Activated CD8-positive, alpha-beta memory T cell treated with anti-CD3 and anti-CD28 coated beads for 1 hour (primary cell): Measurements from ENCODE around the gene BORA.
"Not testable (repeated sequence)": the region's sequence is repeated elsewhere in the genome, so short reads cannot be mapped to it uniquely, and the experiment has no call there.

Experiments used
- DNase-seq, 2 donors: peaks; one replicate each; pipeline ENCODE4 v3.0.0-alpha.2; 2020; ENCODE audit warnings: low read depth in 1 of 2; ENCODE audit errors: extremely low read depth in 1 of 2

The BORA gene

DNA sequence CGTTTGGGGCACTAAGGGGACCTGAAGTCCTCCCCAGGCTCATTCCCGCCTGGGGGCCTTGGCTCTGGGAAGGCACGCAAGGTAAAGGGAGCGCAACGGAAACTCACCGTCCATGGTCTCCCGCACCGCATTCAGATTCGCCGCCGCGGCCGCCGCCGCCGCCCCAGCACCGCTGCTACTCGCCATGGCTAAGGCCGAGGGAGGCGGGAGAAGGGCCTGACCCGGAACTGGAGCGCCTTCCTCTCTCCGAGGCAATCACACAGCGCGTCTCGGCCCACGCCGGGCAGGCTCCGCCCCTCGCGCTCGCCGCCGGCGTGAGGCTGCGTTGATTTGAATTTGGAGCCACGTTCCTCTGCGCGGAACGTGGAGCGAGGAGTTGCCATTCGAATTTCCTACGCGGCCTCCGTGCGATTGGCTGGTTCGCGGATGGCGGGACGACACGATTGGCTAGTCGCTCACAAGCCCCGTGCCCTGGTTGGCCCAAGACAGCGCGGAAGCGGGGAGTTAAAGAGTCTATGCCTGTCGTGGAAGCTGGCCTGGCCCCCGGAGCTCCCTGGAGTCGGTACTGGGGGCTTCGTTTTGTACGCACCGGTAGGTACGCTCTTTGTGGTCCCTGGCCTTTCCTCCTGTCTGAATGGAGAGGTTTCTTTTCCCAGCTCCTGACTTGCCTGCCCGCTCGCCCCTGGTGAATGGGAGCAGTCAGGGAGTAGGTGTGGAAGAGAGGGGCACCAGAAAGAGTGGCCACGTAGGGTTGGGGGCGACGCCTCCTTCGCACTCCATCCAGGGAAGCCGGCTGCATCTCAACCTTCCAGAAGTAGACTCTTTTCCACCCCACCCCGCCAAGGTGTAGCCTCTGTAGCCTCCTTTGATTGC lies at the start of gene BORA, which contains the start of gene MZT1:
Gene BORA, plus strand, starts transcription at position 507 of the 873 bp plus-strand sequence. CDS start 1,018 bp downstream, outside the sequence.
Gene MZT1, minus strand, starts transcription at position 213 of the 873 bp plus-strand sequence. Its CDS starts 27 bp downstream, at position 186.
- peak; percentile 83 for DNase-seq

DNA sequence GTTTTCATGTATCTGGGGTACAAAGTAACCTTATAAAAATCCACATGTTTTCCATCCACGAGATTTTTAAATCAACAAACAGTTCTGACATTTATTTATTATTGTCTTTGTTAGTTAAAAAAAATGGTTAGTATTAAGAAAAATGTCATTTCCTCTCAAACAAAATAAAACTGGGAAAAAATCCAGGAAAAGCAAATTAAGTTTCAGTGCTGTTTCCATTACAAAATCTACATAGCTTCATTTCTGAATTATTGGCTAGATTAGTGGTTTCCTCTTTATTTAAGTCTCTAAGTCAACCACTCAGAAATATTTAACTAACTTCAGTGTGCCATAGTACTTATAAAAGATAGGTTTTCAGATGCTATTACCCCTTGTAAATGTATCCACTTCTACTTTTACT lies 49.4 kb upstream of the BORA start:
- DNase-seq = no peak

DNA sequence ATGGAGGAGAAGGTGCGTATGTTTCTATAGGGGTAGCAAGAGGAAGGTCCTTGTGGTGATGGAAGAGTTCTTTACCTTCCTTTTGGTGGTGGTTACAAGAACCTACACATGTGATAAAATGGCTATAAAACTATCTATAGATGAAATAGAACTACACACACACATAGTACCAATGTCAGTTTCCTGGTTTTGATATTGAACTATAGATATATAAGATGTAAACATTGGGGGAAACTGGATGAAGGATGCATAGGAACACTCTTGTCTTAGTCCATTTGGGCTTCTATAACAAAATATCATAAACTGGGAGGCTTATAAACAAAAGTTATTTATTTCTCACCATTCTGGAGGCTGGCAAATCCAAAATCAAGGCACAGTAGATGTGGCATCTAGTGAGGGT lies 47.4 kb upstream of the BORA start:
- DNase-seq = no peak

DNA sequence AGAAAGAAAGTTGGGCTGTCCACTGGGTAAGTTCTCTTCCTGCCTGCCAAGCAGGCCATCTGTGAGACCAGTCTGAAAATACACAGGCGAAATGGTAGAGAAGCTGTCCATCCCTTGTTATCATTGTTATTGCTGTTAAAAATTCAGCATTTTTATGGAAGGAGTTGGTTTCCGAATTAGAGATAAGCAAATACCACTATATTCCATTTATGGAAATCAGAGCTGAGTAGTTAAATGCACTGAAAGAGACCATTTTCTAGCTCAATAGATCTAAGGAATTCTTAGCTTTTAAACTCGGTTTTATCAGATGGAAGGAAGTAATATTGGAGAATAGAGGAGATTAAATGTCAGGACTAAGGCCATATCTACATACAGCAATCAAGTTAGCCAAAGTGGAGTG lies 41.0 kb upstream of the BORA start:
- DNase-seq = no peak

DNA sequence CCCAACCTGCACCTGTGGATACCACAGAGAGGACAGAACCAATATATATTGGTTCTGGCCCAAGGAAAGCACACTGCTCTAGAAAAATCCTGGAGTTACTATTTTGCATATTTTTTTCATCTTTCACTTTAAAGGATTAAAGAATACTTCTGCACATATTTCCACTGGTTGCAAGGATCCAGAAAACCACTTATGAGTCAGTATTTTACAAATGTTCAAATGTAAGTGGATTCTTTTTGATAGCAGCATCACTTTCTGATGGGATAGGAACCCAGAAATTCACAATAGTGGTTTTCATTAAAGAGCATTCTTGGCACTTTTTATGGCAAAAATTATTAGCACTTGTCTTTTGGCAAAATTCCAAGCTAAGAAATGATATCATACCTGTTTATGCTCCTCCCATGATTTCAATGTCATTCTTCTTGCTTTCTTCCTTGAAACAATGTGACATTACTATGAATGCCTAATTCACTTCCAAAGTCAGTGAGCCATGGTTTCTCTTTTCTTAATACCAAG lies 38.5 kb upstream of the BORA start:
- DNase-seq = no peak

DNA sequence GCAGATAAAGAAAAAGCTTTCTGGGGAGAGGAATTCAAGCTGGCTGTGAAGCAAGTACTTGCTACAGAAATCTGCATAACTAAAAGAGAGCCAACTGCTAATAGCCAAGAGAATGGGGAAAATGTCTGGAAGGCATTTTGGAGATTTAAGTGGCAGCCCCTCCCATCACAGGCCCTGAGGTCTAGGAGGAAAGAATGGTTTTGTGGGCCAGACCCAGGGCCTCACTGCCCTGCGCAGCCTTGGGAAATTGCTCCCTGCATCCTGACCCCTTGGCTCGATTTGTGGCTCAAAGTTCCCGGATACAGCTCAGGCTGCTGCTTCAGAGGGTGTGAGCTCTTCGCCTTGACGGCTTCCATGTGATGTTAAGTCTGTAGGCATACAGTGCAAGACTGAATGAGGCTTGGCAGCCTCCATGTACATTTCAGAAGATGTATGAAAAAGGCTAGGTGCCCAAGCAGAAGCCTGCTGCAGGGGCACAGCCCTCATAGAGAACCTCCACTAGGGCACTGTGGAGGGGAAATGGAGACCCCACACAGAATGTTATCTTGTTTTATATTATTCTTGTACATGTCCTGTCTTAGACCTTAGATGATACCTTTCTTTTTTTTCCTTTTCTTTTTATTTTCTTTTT lies 34.7 kb upstream of the BORA start:
- no peak for DNase-seq

DNA sequence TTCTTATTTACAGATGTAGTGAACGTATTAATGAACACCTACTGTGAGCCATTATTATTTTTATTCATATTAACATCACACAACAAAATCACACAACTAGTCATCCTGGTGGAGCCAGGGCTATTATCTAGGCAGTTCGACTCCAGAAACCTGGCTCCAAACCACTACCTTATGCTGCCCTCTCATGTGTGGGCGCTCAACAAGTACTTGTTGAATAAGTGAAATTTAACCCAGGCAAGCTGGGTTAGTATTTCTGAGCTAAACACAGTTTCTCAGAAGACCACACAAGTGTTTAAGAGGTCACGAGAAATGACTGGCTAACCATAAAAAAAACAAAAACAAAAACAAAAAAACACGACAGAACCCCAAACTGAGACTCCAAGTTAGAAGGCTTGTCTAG lies 33.9 kb upstream of the BORA start:
- DNase-seq = no peak

DNA sequence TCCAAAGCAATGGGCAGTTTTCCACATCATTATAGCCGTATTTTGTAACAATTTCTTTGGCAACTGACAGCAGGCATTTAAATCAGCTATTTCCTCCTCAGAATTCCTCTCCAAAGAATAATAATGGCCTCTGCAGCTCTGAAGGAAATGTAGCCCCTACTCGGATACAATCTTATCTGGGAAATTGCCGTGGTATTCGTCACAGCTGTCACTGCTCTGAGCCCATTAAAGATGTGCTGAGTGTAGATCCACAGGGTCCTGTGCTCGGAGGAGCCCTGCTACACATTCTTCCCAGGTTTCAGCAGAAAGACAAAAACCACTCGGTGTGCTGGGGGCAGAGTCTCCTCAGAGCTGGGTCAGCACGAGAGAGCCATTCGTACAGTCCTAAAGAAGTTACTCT lies 33.4 kb upstream of the BORA start:
- no peak for DNase-seq

DNA sequence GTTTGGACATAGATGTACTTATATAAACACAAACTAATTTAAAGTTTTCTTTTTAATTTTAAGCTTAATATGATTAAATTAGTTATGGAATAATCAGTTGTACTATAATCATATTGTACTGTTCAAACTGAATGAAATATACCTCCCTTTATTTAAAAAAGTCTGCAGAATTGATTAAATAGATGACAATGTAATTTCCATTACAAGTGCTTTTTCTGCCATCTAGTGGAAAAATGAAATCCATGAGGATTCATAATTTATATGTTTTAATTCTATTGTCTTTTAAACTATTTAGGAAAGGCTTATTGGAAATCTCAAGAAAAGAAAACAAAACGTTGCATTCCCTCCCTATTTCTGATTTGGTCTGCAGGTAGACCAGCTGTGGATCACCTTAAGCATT lies 31.1 kb upstream of the BORA start:
- no peak for DNase-seq

DNA sequence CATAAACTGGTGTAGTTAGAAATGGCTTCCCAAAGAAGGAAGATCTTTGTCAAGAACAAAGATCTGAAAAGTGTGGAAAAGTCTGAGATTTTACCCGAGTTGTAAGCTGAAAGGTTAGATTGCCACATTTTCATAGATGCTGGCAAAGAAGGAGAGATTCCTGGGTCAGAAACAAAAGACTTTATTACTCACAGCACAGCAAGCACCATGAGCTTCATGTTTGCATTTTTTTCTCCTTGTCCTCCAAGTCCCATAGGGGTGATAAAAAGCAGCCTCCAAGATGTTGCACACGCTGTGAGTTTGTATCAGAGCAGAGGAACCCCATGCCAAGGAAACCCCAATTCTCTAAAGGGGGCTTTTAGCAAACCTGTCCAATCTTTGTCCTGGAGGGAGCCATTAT lies 29.6 kb upstream of the BORA start:
- no peak for DNase-seq

DNA sequence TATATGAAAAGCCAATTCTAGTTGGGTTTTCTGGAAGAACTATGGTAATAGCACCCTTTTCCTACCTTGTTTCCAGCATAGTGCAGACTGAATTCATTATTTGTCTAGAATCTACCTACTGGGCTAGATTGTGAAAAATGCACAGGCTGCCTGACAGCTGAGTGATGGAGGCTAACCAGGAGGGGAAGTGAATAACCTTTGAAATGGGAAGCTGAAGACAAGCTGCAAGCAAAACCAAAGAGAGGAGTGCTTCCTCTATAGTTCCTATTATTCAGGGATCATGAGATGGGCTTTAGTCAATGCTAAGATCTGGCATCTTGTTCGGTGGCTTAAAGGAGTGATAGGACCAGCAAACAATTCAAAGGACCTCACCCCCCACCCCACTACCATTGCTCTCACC lies 27.2 kb upstream of the BORA start:
- no peak for DNase-seq

DNA sequence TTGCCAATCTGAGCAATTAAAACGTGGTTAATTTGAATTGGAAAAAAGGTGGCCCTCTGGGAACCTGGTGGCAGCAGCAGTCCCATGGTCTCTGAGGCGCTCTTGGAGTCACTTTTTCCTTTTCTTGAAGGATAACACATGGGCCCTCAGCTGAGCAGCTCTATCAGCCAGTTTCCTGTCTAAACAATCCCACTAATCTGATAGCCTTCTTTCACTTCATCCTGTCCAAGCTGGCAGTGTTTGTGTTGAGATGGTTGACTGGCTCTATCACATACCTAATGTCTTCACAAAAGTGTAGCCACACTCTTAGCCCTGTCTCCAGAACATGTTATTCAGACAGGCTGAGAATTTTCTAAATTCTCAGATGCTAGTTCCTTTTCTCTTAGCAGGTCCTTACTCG lies 10.9 kb upstream of the BORA start:
- DNase-seq = no peak

DNA sequence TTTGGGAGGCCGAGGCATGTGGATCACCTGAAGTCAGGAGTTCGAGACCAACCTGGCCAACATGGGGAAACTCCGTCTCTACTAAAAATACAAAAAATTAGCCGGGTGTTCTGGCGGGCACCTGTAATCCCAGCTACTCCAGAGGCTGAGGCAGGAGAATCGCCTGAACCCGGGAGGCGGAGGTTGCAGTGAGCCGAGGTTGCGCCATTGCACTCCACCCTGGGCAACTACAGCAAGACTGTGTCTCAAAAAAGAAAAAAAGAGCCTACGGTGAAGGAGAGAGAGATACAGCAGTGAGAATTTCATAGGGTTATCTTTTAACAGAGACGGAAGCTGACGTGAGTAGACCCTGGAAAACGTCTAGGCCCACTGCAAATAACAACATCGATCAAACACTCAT lies 1.5 kb upstream of the BORA start:
- DNase-seq = not testable (repeated sequence)

DNA sequence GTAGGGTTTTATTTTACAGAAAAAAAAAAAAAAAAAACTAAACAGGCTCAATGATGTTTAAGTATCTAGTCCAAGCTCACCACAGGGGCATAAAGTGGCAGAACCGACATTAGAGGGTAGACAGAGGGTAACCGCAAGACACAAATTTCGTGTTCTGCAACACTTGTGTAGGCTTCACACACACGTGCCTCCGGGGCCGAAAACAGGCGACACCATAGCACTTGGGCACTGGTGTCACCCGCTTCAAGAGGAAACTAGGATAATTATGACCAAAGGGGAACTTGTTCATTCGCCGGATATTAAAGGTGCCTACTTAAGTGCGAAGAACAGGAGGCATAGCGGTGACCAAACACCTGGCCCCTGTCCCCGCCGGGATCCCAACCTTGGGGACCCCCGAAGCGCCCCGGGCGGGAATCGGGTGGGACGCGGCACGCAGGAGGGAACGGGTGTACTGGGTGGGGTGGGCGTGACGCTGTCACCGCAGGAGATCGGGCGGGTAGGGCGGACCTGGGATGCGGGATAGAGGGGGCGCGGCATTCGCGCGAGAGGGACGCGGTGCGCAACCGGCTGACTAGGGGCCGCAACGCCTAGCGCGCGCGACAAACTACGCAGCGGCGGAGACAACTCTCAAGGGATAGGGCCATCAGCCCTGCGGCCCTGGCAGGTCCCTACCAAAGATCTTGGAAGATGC lies 852 bp upstream of the BORA start:
- DNase-seq = no peak

DNA sequence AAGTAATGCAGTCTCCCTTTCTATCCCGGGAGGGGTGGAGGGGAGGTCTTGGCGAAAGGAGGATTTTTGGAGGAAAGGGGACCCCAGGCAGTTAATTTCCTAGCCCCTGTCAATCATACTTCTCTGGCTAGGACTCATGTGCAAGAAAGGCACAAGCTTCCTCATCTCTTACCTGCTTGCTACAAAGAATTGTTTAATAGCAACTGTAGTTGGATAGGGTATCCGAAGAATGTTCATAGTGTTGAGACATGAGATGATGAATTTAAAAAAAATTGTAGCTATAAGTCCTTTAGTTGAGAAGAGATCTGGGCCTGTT lies 525 bp downstream of the BORA start:
- DNase-seq = no peak

DNA sequence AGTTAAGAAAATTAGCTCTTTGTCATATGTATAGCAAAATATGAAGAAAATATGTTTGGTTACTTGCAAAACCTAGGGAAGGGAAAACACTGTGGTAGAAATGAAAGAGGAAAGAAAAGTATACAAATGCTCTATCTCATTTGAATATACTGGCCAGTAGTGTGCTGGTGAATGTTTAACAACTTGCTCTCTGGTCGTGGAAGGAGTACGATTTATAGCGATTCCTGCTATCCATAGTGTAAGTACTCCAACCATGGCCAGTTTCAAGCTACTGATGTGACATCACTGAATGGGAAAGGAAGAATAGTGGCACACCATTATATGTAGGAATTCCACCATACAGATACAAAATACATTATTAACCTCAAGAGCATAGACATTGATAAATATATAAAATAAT lies 9.3 kb downstream of the BORA start:
- no peak for DNase-seq

DNA sequence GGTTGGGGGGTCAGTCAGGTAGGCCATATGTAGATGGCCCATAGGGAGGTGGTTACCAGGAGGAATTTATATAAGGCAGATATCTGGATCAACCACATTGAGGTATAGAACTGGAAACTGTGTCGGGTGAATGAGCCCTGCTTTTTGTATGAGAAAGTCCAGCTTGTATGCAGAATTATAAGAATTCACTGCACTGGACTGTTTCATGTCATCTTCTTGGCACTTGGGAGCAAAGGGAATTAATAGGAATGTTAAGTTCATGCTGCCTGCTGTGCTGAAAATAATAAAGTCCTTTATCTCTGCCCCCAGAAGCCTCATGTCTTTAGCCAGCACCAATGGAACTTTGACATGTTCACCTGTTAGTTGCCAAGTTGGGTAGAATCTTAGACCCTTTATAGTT lies 12.3 kb downstream of the BORA start:
- DNase-seq = no peak

DNA sequence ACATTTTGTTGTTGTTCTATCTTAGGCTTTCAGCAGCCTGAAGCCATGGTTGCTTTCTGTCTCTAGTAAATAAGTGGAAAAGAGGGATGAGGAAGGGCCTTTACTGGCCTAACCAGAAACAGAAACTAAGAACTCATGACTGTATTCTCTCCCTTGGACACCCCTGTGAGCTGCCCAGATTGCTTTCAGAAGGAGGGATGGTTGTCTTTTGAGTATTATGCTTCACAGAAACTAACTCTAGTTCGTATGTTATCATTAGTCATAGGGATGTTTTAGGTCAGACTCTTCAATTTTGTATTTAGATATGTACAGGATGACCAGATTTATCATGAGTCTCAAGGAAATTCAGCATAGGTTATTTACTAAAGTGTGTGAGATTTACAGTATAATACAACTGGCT lies 17.5 kb downstream of the BORA start:
- DNase-seq = no peak

DNA sequence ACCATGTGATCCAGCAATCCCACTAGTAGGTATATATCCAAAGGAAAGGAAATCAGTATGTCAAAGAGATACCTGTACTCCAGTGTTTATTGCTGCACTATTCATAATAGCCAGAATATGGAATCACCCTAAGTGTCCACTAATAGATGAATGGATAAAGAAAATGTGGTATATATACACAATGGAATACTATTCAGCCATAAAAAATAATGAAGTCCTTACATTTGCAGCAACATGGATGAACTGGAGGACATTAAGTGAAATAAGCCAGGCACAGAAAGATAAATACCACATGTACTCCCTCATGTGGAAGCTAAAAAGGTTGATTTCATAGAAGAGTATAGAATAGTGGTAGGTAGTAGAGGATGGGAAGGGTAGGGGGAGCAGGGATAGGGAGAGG lies 23.5 kb downstream of the BORA start:
- DNase-seq = no peak

DNA sequence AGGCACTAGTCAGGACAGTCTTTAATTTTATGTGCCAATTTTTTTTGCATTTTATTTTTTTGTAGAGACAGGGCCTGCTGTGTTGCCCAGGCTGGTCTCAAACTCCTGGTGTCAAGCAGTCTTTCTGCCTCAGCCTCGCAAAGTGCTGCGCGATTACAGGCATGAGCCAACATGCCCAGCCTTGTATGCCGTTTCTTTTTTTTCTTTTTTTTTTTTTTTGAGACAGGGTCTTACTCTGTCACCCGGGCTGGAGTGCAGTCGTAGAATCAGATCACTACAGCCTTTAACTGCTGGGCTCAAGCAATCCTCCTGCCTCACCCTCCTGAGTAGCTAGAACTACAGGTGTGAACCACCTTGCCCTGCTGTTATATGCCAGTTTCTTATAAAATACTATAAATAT lies 26.4 kb downstream of the BORA start:
- no peak for DNase-seq

DNA sequence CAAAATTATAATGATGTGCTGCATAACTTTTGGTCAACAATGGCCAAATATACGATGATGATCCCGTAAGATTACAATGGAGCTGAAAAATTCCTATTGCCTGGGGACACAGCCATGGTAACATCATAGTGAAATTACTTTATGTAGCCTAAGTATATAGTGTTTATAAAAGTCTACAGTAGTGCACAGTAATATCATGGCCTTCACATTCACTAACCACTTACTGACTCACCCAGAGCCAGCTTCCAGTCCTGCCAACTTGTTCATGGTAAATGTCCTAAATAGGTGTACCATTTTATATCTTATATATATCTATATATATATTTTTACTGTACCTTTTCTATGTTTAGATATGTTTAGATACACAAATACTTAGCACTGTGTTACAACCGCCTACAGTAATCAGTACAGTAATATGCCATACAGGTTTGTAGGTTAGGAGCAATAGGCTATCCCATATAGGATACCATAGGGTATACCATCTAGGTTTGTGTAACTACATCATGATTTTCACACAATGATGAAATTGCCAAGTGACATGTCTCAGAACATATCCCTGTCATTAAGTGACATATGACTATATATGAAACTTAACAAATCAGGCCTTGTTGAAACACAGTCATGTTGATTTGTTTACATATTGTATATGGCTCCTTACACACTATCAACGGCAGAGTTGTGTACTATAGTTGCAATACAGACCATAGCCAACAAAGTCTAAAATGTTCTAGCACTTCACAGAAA lies 30.2 kb downstream of the BORA start:
- DNase-seq = no peak
